Glutamatergic neuron (in vitro differentiated cells): ENCODE data around the gene PIGL. TPM values are rescaled to one million over a fixed set of nuclear protein-coding genes. Genes with fewer than 3 reads are reported as not detected.
"Not testable (repeated sequence)": the region's sequence is repeated elsewhere in the genome, so short reads cannot be mapped to it uniquely, and the experiment has no call there.

ENCODE experiments used
- DNase-seq: peaks from one replicate; pipeline ENCODE4 v3.0.0; 2022
- H3K27ac Mint-ChIP-seq: one replicate; pipeline ENCODE4 v1.8.0; 2020; ENCODE audit warnings: mild to moderate bottlenecking, mixed read lengths, inconsistent platforms; ENCODE audit not compliant: unreplicated experiment
- H3K27me3 Mint-ChIP-seq: one replicate; pipeline ENCODE4 v1.8.0; 2020; ENCODE audit warnings: mild to moderate bottlenecking, moderate library complexity, mixed read lengths, inconsistent platforms; ENCODE audit not compliant: unreplicated experiment
- H3K36me3 Mint-ChIP-seq: one replicate; pipeline ENCODE4 v1.8.0; 2020; ENCODE audit warnings: mild to moderate bottlenecking, mixed read lengths, inconsistent platforms; ENCODE audit not compliant: unreplicated experiment
- H3K4me1 Mint-ChIP-seq: one replicate; pipeline ENCODE4 v1.8.0; 2020; ENCODE audit warnings: mild to moderate bottlenecking, low read depth, mixed read lengths, inconsistent platforms; ENCODE audit not compliant: unreplicated experiment
- H3K4me3 Mint-ChIP-seq: one replicate; pipeline ENCODE4 v1.8.0; 2020; ENCODE audit warnings: mild to moderate bottlenecking, mixed read lengths, inconsistent platforms; ENCODE audit not compliant: unreplicated experiment
- H3K9me3 Mint-ChIP-seq: one replicate; pipeline ENCODE4 v1.8.0; 2020; ENCODE audit warnings: mild to moderate bottlenecking, moderate library complexity, mixed read lengths, inconsistent platforms; ENCODE audit not compliant: unreplicated experiment
- CTCF ChIP-seq: fragments of 200-600 bp; sonication (generic); IDR thresholded peaks from one replicate; pipeline ENCODE4 v1.5.0; 2021; ENCODE audit not compliant: partially characterized antibody, unreplicated experiment
- total RNA-seq: library from RNA; stranded (reverse); fragmentation: NEBNext Ultra II Directional; extraction: Animal tissue kit (Norgen Biotek cat#: 25700); gene quantifications from one replicate; pipeline ENCODE4 v1.2.1, GENCODE V29; 2021; ENCODE audit not compliant: unreplicated experiment

Gene PIGL
- total RNA-seq, 1 donor from 2014 or later: 37.0 TPM

GRCh38 chr17:16189791-16190348 lies 27.1 kb upstream of the PIGL start:
- Mint-ChIP-seq H3K36me3 (no peaks in the 10 kb centered on the region), H3K27ac (no peak overlapping the region), H3K27me3 (no peaks in the 10 kb centered on the region), H3K9me3 (peaks cover 2% of the 10 kb centered on the region), H3K4me3 (no peak overlapping the region), H3K4me1 (no peaks in the 10 kb centered on the region)
- DNase-seq: no peak
- TF ChIP-seq CTCF: no peak

- Mint-ChIP-seq H3K4me3 (no peak overlapping the region), H3K36me3 (no peaks in the 10 kb centered on the region), H3K4me1 (no peaks in the 10 kb centered on the region), H3K9me3 (peaks cover 2% of the 10 kb centered on the region), H3K27me3 (no peaks in the 10 kb centered on the region), H3K27ac (no peak overlapping the region)
- TF ChIP-seq CTCF: no peak
- no peak for DNase-seq
These were observed 26.2 kb upstream of the PIGL start for GRCh38 chr17:16190703-16191360.

DNA sequence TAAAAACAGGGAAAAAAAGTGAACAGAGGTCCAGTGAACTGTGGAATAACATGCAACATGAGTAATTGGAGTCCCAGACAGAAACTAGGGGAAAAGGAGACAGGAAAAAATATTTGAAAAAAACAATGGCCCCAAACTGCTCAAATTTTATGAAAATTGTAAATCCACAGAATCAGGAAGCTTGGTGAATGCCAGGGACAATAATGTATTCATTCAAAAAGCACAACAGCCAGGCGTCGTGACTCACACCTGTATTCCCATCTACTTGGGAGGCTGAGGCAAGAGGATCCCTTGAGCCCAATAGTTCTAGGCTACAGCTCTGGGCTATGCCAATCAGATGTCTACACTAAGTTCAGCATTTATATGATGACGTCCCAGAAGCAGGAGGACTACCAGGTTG lies 25.4 kb upstream of the PIGL start:
- no peak for DNase-seq
- H3K4me1 Mint-ChIP-seq: no peaks in the 10 kb centered on the region
- H3K36me3 Mint-ChIP-seq: no peaks in the 10 kb centered on the region
- TF ChIP-seq CTCF: no peak
- no peak overlapping the region for H3K4me3 Mint-ChIP-seq
- no peak overlapping the region for H3K27ac Mint-ChIP-seq
- no peaks in the 10 kb centered on the region for H3K27me3 Mint-ChIP-seq
- peaks cover 2% of the 10 kb centered on the region for H3K9me3 Mint-ChIP-seq

GRCh38 chr17:16194307-16194835 lies 22.6 kb upstream of the PIGL start:
- not testable (repeated sequence) for DNase-seq, H3K4me1 Mint-ChIP-seq, H3K9me3 Mint-ChIP-seq, H3K36me3 Mint-ChIP-seq, H3K27me3 Mint-ChIP-seq, H3K27ac Mint-ChIP-seq, H3K4me3 Mint-ChIP-seq

DNA sequence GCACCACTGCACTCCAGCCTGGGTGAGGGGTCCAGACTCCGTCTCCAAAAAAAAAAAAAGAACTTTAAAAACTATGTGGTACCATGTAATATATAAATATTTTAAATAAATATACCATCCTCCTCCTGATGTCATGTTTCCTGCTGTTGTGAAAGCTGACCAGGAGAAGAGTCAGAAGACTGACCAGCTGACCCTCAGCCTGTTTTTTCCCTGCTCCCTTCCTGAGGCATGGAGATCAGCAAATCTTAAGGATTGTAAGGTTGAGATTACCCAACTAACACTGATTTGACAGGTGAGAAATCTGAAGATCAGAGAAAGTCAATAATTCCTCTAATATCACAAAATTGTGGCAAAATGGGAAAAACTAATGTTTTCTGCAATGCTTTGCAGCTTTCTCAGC lies 19.7 kb upstream of the PIGL start:
- H3K27ac Mint-ChIP-seq: no peak overlapping the region
- H3K9me3 Mint-ChIP-seq: peaks cover 2% of the 10 kb centered on the region
- H3K36me3 Mint-ChIP-seq: no peaks in the 10 kb centered on the region
- DNase-seq: no peak
- peaks cover 2% of the 10 kb centered on the region for H3K4me1 Mint-ChIP-seq
- TF ChIP-seq CTCF: no peak
- H3K4me3 Mint-ChIP-seq: no peak overlapping the region
- no peaks in the 10 kb centered on the region for H3K27me3 Mint-ChIP-seq
